SK-N-SH (cell line): ENCODE results near the gene CAVIN3. TPM values are rescaled to one million over a fixed set of nuclear protein-coding genes. Genes with fewer than 3 reads are reported as not detected.

ENCODE experiments used
- CTCF ChIA-PET: fragments of 300-600, 350-600 bp; formaldehyde crosslinking; extraction: SDS; loops from one replicate; lab custom pipeline; 2021; lab: Yijun Ruan, JAX
- POLR2A ChIA-PET: fragments of 350-600 bp; sonication (Branson Sonifier 250); formaldehyde crosslinking; extraction: SDS; loops from one replicate; lab custom pipeline; 2020; ENCODE audit warnings: antibody characterized with exemption, inconsistent platforms; lab: Yijun Ruan, JAX
- DNase-seq: peaks from one replicate; pipeline ENCODE4 v3.0.0; 2012
- H2AFZ ChIP-seq: fragments of 200-600 bp; sonication (generic); 2 replicates; pipeline ENCODE4 v1.8.1; 2016; ENCODE audit warnings: antibody characterized with exemption, mild to moderate bottlenecking, low read depth
- H3F3A ChIP-seq: fragments of 200-600 bp; sonication (generic); replicated peaks from 2 replicates; pipeline ENCODE3; 2016; ENCODE audit warnings: antibody characterized with exemption, mild to moderate bottlenecking; ENCODE audit not compliant: insufficient read depth
- H3K27ac ChIP-seq, 2 experiments: fragments of 200-500 bp in 1 of 2; fragments of 200-600 bp in 1 of 2; sonication (Bioruptor generic) in 1 of 2; sonication (generic), shearing (Covaris generic) in 1 of 2; 2 replicates each; pipeline versions ENCODE4 v1.5.1 to v1.6.1; 2014 to 2016; ENCODE audit warnings: low read depth in 2 of 2, inconsistent platforms in 1 of 2, low read length in 1 of 2, mild to moderate bottlenecking in 1 of 2, mixed read lengths in 1 of 2
- H3K27me3 ChIP-seq: fragments of 200-600 bp; sonication (generic), shearing (Covaris generic); 2 replicates; pipeline ENCODE4 v1.6.1; 2016; ENCODE audit warnings: mixed run types; ENCODE audit not compliant: insufficient read depth
- H3K36me3 ChIP-seq, 2 experiments: fragments of 200-500 bp in 1 of 2; fragments of 200-600 bp in 1 of 2; sonication (Bioruptor generic) in 1 of 2; sonication (generic) in 1 of 2; replicated peaks in 1 of 2; 2 replicates each; pipeline versions ENCODE3 to v1.5.1; 2014 to 2016; ENCODE audit warnings: low read length in 1 of 2, mild to moderate bottlenecking in 1 of 2; ENCODE audit not compliant: insufficient read depth in 2 of 2, control insufficient read depth in 1 of 2
- H3K4me1 ChIP-seq, 2 experiments: fragments of 200-500 bp in 1 of 2; fragments of 200-600 bp in 1 of 2; sonication (Bioruptor generic) in 1 of 2; sonication (generic), shearing (Covaris generic) in 1 of 2; 2 replicates each; pipeline versions ENCODE4 v1.5.1 to v1.6.1; 2014 to 2016; ENCODE audit warnings: low read depth in 1 of 2, low read length in 1 of 2, mixed run types in 1 of 2; ENCODE audit not compliant: insufficient read depth in 2 of 2, control insufficient read depth in 1 of 2
- H3K4me2 ChIP-seq: fragments of 200-600 bp; sonication (generic), shearing (Covaris generic); 2 replicates; pipeline ENCODE4 v1.6.1; 2017; ENCODE audit warnings: mixed run types
- H3K4me3 ChIP-seq, 2 experiments: fragments of 200-500 bp in 1 of 2; fragments of 200-600 bp in 1 of 2; sonication (Bioruptor generic) in 1 of 2; sonication (generic), shearing (Covaris generic) in 1 of 2; 2 replicates each; pipeline versions ENCODE4 v1.5.1 to v1.8.1; 2014 to 2016; ENCODE audit warnings: low read depth in 2 of 2, inconsistent platforms in 1 of 2, low read length in 1 of 2, mild to moderate bottlenecking in 1 of 2, mixed read lengths in 1 of 2, moderate library complexity in 1 of 2
- H3K79me2 ChIP-seq: fragments of 200-600 bp; sonication (generic); 2 replicates; pipeline ENCODE4 v1.8.1; 2017; ENCODE audit warnings: mild to moderate bottlenecking; ENCODE audit not compliant: insufficient read depth
- H3K9ac ChIP-seq: fragments of 200-600 bp; sonication (generic); 2 replicates; pipeline ENCODE4 v1.6.1; 2017; ENCODE audit warnings: mixed run types
- H3K9me2 ChIP-seq: fragments of 200-600 bp; sonication (generic); 2 replicates; pipeline ENCODE4 v1.6.1; 2017; ENCODE audit warnings: mixed run types
- H3K9me3 ChIP-seq: fragments of 200-600 bp; sonication (generic); 2 replicates; pipeline ENCODE4 v1.6.1; 2017; ENCODE audit warnings: mixed run types, mild to moderate bottlenecking, moderate library complexity
- H4K20me1 ChIP-seq: fragments of 200-600 bp; sonication (generic); 2 replicates; pipeline ENCODE4 v1.6.1; 2017; ENCODE audit warnings: mild to moderate bottlenecking, mixed run types; ENCODE audit not compliant: insufficient read depth
- ELF1 ChIP-seq: IDR thresholded peaks from 2 replicates; pipeline ENCODE4 v1.4.0; 2012
- EP300 ChIP-seq, 2 experiments: IDR thresholded peaks; 2 replicates each; pipeline versions ENCODE4 v1.4.0 to v1.6.1; 2012; ENCODE audit warnings: borderline replicate concordance in 1 of 2, low read depth in 1 of 2, low read length in 1 of 2
- EZH2phosphoT487 ChIP-seq: fragments of 200-600 bp; sonication (generic); IDR thresholded peaks from 2 replicates; pipeline ENCODE4 v1.6.1; 2017; ENCODE audit warnings: low read depth, mixed run types, mild to moderate bottlenecking, antibody characterized with exemption, moderate library complexity, borderline replicate concordance
- FOSL2 ChIP-seq: IDR thresholded peaks from 2 replicates; pipeline ENCODE4 v1.4.0; 2012; ENCODE audit warnings: low read depth, mild to moderate bottlenecking, moderate library complexity, borderline replicate concordance
- FOXJ3 ChIP-seq: sonication (generic); formaldehyde crosslinking; IDR thresholded peaks from 2 replicates; pipeline ENCODE4 v1.5.1; 2020; ENCODE audit warnings: mild to moderate bottlenecking, missing genetic modification reagents
- FOXM1 ChIP-seq: IDR thresholded peaks from 2 replicates; pipeline ENCODE4 v1.4.0; 2012; ENCODE audit warnings: low read depth, mild to moderate bottlenecking
- GABPA ChIP-seq: IDR thresholded peaks from 2 replicates; pipeline ENCODE4 v1.4.0; 2012; ENCODE audit warnings: low read depth, mild to moderate bottlenecking
- JUND ChIP-seq: IDR thresholded peaks from 2 replicates; pipeline ENCODE4 v1.4.0; 2012
- NRF1 ChIP-seq: IDR thresholded peaks from 2 replicates; pipeline ENCODE4 v1.6.1; 2012; ENCODE audit warnings: low read depth, mild to moderate bottlenecking, low read length
- POLR2AphosphoS5 ChIP-seq: IDR thresholded peaks from 2 replicates; pipeline ENCODE4 v1.6.1; 2012; ENCODE audit warnings: low read depth, low read length
- RFX5 ChIP-seq: IDR thresholded peaks from 2 replicates; pipeline ENCODE4 v1.6.1; 2012; ENCODE audit warnings: mild to moderate bottlenecking, improper control_type of control experiment, low read length
- RXRA ChIP-seq: IDR thresholded peaks from 2 replicates; pipeline ENCODE4 v1.4.0; 2012; ENCODE audit warnings: low read depth, mild to moderate bottlenecking, borderline replicate concordance
- SIN3A ChIP-seq: IDR thresholded peaks from 2 replicates; pipeline ENCODE4 v1.6.1; 2012; ENCODE audit warnings: low read depth, mild to moderate bottlenecking, low read length, moderate library complexity, borderline replicate concordance
- SMC3 ChIP-seq: IDR thresholded peaks from 2 replicates; pipeline ENCODE4 v1.6.1; 2012; ENCODE audit warnings: low read depth, low read length, improper control_type of control experiment
- TAF1 ChIP-seq: IDR thresholded peaks from 2 replicates; pipeline ENCODE4 v1.6.1; 2012; ENCODE audit warnings: low read depth, mild to moderate bottlenecking, low read length, moderate library complexity, borderline replicate concordance
- TCF12 ChIP-seq: IDR thresholded peaks from 2 replicates; pipeline ENCODE4 v1.4.0; 2012
- YY1 ChIP-seq: IDR thresholded peaks from 2 replicates; pipeline ENCODE4 v1.4.0; 2012; ENCODE audit warnings: low read depth, mild to moderate bottlenecking
- WGBS: methylation state at CpG from one replicate; pipeline ENCODE4 v1.1.6; 2017; ENCODE audit warnings: low lambda C conversion rate; 5-methylcytosine and 5-hydroxymethylcytosine counted together
- polyA plus RNA-seq, 3 experiments: library from polyadenylated mRNA; depleted of rRNA; stranded (reverse); fragments of >200 nt; gene quantifications; 2 replicates each; pipeline ENCODE4 v1.2.3, GENCODE V29; 2012
- TF ChIP-seq, protein P1 (sequence below): fragments of 150-350 bp; IDR thresholded peaks from 2 replicates; pipeline ENCODE4 v1.6.1; 2017; ENCODE audit warnings: antibody characterized with exemption, low read length, low read depth, borderline replicate concordance
- TF ChIP-seq, protein P2 (sequence below): IDR thresholded peaks from 2 replicates; pipeline ENCODE4 v1.4.0; 2012; ENCODE audit warnings: low read depth
- TF ChIP-seq, protein P3 (sequence below): fragments of 200-600 bp; sonication (generic); IDR thresholded peaks from 2 replicates; pipeline ENCODE4 v1.6.1; 2017; ENCODE audit warnings: antibody characterized with exemption, mild to moderate bottlenecking, moderate library complexity
- TF ChIP-seq, protein P4 (sequence below): IDR thresholded peaks from 2 replicates; pipeline ENCODE4; 2012

CAVIN3 gene
- polyA plus RNA-seq, 1 of the 3 experiments (the other 2 are of a cell fraction) = 23.5 TPM

DNA sequence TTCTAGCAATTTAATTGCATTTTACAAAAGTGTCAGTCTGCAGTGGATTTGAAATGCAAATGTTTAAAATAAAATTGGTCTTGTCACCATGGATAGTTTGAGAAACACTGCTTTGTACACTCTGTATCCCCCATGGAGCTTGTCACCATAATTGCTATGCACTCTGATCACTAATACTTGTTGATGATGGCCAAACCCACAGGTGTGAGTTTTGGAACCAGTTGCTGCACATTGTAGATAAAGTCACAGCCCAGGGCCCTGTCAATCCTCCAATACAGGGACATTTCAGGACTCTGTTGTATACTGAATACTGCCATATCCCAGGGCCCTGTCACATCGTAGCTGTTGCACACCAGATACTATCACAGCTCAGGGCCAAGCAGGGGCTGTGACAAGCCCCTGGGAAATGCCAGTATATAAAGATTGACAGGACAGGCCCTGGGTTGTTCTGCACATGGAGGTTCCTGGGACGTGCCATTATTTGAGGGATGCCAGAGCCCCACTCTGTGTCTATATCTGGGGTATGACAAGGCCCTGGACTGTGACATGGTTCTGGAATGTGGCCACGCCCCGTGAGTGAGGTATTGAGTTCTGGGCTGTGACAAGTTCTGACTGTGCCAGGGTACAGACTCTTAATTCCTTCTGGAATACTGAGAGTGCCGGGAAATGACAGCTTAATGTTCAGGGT, 42.0 kb upstream of the CAVIN3 start:
- Histone ChIP-seq H3K27me3 (no peaks in the 10 kb centered on the region; the same call in 1 of the 2 replicates), H3K27ac (no peak overlapping the region), H3K9ac (no peak overlapping the region), H3K4me3 (no peak overlapping the region)
- DNase-seq = no peak
- TF ChIP-seq TCF12 = no peak
- TF ChIP-seq, protein P1, sequence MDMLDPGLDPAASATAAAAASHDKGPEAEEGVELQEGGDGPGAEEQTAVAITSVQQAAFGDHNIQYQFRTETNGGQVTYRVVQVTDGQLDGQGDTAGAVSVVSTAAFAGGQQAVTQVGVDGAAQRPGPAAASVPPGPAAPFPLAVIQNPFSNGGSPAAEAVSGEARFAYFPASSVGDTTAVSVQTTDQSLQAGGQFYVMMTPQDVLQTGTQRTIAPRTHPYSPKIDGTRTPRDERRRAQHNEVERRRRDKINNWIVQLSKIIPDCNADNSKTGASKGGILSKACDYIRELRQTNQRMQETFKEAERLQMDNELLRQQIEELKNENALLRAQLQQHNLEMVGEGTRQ = no peak
- TF ChIP-seq, protein P2, sequence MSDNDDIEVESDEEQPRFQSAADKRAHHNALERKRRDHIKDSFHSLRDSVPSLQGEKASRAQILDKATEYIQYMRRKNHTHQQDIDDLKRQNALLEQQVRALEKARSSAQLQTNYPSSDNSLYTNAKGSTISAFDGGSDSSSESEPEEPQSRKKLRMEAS = no peak
- TF ChIP-seq, protein P3, sequence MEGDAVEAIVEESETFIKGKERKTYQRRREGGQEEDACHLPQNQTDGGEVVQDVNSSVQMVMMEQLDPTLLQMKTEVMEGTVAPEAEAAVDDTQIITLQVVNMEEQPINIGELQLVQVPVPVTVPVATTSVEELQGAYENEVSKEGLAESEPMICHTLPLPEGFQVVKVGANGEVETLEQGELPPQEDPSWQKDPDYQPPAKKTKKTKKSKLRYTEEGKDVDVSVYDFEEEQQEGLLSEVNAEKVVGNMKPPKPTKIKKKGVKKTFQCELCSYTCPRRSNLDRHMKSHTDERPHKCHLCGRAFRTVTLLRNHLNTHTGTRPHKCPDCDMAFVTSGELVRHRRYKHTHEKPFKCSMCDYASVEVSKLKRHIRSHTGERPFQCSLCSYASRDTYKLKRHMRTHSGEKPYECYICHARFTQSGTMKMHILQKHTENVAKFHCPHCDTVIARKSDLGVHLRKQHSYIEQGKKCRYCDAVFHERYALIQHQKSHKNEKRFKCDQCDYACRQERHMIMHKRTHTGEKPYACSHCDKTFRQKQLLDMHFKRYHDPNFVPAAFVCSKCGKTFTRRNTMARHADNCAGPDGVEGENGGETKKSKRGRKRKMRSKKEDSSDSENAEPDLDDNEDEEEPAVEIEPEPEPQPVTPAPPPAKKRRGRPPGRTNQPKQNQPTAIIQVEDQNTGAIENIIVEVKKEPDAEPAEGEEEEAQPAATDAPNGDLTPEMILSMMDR = no peak
- no peak for TF ChIP-seq FOXJ3 (CRISPR knock-in tag)
- no peak for TF ChIP-seq FOXM1
- no peak for TF ChIP-seq RFX5
- TF ChIP-seq YY1 = no peak
- no peak for TF ChIP-seq EZH2phosphoT487
- no peak for TF ChIP-seq FOSL2
- no peak for TF ChIP-seq SIN3A
- TF ChIP-seq SMC3 = no peak
- no peak for TF ChIP-seq POLR2AphosphoS5
- TF ChIP-seq ELF1 = no peak
- no peak for TF ChIP-seq GABPA
- TF ChIP-seq, all 33 proteins: peak for 0
- POLR2A ChIA-PET = no interaction called here
- H3F3A ChIP-seq = no peaks in the 10 kb centered on the region
- 57% methylated on average over 5 of the region's 5 CpGs for WGBS
- no peaks in the 10 kb centered on the region for H3K9me2 ChIP-seq
- no peaks in the 10 kb centered on the region for H4K20me1 ChIP-seq
- H3K4me1 ChIP-seq = no peaks in the 10 kb centered on the region; a peak in 1 of 4 replicates
- no peak overlapping the region for H3K4me2 ChIP-seq
- H3K36me3 ChIP-seq = no peaks in the 10 kb centered on the region
- no peak overlapping the region for H2AFZ ChIP-seq
- CTCF ChIA-PET = interaction anchor here (0.5 to 5.8 kb wide), 71 partner anchors 10 to 1726 kb away, joined by 3 to 114 read pairs (median 4); partner anchors contain the start of genes APBB1, ARFIP2, CNGA4 and FHIP1B
- H3K9me3 ChIP-seq = no peaks in the 10 kb centered on the region
- no peaks in the 10 kb centered on the region for H3K79me2 ChIP-seq

DNA sequence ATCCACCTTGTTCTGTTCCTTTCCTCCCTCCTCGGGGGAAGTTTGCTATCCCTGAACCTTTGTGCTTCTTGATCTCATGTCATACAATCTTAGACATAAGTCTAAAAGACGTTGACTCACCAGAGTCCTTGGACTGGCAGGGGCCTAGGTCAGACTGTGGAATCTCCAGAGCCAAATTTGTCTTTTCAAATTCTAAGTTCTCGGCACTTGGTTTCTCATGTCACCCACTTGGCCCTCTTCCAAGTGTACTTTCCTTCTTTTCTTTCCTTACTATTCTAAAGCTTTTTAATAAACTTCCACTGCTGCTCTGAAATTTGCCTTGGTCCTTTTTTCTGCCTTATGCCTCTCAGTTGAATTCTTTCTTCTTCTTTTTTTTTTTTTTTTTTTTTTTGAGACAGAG, 39.9 kb upstream of the CAVIN3 start:
- no peak overlapping the region for H3K4me2 ChIP-seq
- no peaks in the 10 kb centered on the region for H3K79me2 ChIP-seq
- DNase-seq = no peak
- no peaks in the 10 kb centered on the region for H3K9me2 ChIP-seq
- H3K9ac ChIP-seq = no peak overlapping the region
- no peaks in the 10 kb centered on the region for H3K36me3 ChIP-seq
- no peaks in the 10 kb centered on the region for H3K9me3 ChIP-seq
- no peak overlapping the region for H2AFZ ChIP-seq
- H3F3A ChIP-seq = no peaks in the 10 kb centered on the region
- ChIA-PET CTCF (no interaction called here), POLR2A (no interaction called here)
- H4K20me1 ChIP-seq = no peaks in the 10 kb centered on the region
- H3K27ac ChIP-seq = no peak overlapping the region
- WGBS = 57% methylated on average over 3 of the region's 3 CpGs
- peaks cover 0 to 5% of the 10 kb centered on the region in 2 experiments; a peak in 1 of 4 replicates for H3K4me1 ChIP-seq
- H3K4me3 ChIP-seq = no peak overlapping the region
- H3K27me3 ChIP-seq = no peaks in the 10 kb centered on the region; the same call in 1 of the 2 replicates
- TF ChIP-seq JUND = no peak
- no peak for TF ChIP-seq EP300 (IDR thresholded peaks at IDR 0.05; ENCODE audit: borderline replicate concordance in 1 of 2, low read depth in 1 of 2, low read length in 1 of 2)
- TF ChIP-seq, protein P3 = no peak
- TF ChIP-seq, protein P4, sequence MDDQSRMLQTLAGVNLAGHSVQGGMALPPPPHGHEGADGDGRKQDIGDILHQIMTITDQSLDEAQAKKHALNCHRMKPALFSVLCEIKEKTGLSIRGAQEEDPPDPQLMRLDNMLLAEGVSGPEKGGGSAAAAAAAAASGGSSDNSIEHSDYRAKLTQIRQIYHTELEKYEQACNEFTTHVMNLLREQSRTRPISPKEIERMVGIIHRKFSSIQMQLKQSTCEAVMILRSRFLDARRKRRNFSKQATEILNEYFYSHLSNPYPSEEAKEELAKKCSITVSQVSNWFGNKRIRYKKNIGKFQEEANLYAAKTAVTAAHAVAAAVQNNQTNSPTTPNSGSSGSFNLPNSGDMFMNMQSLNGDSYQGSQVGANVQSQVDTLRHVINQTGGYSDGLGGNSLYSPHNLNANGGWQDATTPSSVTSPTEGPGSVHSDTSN = no peak
- no peak for TF ChIP-seq RXRA
- TF ChIP-seq GABPA = no peak
- TF ChIP-seq NRF1 = no peak
- TF ChIP-seq FOSL2 = no peak
- no peak for TF ChIP-seq TAF1
- no peak for TF ChIP-seq FOXM1
